ENCODE measurements around the gene RAB11FIP4. TPM values are rescaled to one million over a fixed set of nuclear protein-coding genes. Genes with fewer than 3 reads are reported as not detected.

Gene RAB11FIP4
- total and polyA plus RNA-seq, 9 of the 15 experiments (the other 6 are each of a cell fraction or from before 2014, with no cell fraction given), result 0.62 to 16.6 (median 8.9) TPM

DNA sequence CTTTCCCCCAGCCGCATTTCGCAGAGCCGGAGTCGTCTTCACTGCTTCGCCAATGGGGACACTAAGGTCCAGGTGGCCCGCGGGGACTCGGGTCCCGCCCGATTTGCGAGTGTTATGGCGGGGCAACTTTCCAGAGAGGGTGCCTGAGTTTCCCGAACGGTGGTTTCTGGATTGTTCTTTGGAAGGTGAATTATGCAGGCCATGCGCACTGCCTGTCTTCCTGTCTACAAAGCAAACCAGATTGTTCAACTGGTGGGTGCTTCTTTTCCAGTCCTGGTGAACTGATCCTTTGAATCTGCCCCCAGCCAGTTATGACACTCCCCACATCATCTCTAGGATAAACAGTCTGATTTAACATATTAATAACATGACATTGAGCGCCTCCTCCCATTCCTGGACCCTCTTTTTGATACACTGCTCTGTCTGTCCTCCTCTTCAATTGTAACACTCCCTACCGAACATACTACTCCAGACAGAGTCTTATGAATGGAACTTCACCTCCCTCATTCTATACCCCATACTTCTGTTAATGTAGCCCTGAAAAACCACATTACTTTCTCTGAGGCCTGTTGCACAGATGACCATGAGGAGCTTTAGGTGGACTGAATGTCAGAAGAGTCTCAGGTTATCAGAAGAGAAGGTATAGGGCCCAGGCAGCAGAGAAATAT, 159.0 kb downstream of the RAB11FIP4 start (continued):
- TF ChIP-seq, protein P1, sequence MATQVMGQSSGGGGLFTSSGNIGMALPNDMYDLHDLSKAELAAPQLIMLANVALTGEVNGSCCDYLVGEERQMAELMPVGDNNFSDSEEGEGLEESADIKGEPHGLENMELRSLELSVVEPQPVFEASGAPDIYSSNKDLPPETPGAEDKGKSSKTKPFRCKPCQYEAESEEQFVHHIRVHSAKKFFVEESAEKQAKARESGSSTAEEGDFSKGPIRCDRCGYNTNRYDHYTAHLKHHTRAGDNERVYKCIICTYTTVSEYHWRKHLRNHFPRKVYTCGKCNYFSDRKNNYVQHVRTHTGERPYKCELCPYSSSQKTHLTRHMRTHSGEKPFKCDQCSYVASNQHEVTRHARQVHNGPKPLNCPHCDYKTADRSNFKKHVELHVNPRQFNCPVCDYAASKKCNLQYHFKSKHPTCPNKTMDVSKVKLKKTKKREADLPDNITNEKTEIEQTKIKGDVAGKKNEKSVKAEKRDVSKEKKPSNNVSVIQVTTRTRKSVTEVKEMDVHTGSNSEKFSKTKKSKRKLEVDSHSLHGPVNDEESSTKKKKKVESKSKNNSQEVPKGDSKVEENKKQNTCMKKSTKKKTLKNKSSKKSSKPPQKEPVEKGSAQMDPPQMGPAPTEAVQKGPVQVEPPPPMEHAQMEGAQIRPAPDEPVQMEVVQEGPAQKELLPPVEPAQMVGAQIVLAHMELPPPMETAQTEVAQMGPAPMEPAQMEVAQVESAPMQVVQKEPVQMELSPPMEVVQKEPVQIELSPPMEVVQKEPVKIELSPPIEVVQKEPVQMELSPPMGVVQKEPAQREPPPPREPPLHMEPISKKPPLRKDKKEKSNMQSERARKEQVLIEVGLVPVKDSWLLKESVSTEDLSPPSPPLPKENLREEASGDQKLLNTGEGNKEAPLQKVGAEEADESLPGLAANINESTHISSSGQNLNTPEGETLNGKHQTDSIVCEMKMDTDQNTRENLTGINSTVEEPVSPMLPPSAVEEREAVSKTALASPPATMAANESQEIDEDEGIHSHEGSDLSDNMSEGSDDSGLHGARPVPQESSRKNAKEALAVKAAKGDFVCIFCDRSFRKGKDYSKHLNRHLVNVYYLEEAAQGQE (IDR thresholded peaks at IDR 0.05; ENCODE audit: borderline replicate concordance), result 0 out of 2 replicates have a peak, but pooled peaks have one; percentile 2
- TF ChIP-seq, protein P1 (CRISPR knock-in tag; IDR thresholded peaks at IDR 0.05; ENCODE audit: low read depth), result no peak
- TF ChIP-seq, protein P2, sequence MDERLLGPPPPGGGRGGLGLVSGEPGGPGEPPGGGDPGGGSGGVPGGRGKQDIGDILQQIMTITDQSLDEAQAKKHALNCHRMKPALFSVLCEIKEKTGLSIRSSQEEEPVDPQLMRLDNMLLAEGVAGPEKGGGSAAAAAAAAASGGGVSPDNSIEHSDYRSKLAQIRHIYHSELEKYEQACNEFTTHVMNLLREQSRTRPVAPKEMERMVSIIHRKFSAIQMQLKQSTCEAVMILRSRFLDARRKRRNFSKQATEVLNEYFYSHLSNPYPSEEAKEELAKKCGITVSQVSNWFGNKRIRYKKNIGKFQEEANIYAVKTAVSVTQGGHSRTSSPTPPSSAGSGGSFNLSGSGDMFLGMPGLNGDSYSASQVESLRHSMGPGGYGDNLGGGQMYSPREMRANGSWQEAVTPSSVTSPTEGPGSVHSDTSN (CRISPR knock-in tag; IDR thresholded peaks at IDR 0.05; ENCODE audit: low read depth), result no peak
- TF ChIP-seq, protein P2 (tag; conservative IDR thresholded peaks at IDR 0.05; ENCODE audit: low read depth), result no peak
- TF ChIP-seq HNRNPLL (IDR thresholded peaks at IDR 0.05; ENCODE audit: low read depth, low read length, poor library complexity, severe bottlenecking) (peak; percentile 9), NRF1 (conservative IDR thresholded peaks at IDR 0.05 in 1 of 2, IDR thresholded peaks at IDR 0.05 in 1 of 2) (peak; percentile 46 to 48; a peak in 3 of 4 replicates), NCOR1 (IDR thresholded peaks at IDR 0.05) (no peak), SIN3B (IDR thresholded peaks at IDR 0.05; ENCODE audit: low read depth) (no peak), TARDBP (IDR thresholded peaks at IDR 0.05) (no peak), KLF13 (tag; IDR thresholded peaks at IDR 0.05; ENCODE audit: borderline replicate concordance, low read depth) (no peak), ZNF174 (CRISPR knock-in tag; IDR thresholded peaks at IDR 0.05) (no peak), PHB (CRISPR knock-in tag; IDR thresholded peaks at IDR 0.05) (no peak), ZNF699 (CRISPR knock-in tag; IDR thresholded peaks at IDR 0.05; ENCODE audit: insufficient replicate concordance) (no peak), SIX5 (IDR thresholded peaks at IDR 0.05; ENCODE audit: borderline replicate concordance in 1 of 2, insufficient read depth in 1 of 2, low read depth in 1 of 2, low read length in 2 of 2) (no peak), NFE2L1 (tag; IDR thresholded peaks at IDR 0.05; ENCODE audit: borderline replicate concordance, low read depth) (no peak)
- TF ChIP-seq, protein P3, sequence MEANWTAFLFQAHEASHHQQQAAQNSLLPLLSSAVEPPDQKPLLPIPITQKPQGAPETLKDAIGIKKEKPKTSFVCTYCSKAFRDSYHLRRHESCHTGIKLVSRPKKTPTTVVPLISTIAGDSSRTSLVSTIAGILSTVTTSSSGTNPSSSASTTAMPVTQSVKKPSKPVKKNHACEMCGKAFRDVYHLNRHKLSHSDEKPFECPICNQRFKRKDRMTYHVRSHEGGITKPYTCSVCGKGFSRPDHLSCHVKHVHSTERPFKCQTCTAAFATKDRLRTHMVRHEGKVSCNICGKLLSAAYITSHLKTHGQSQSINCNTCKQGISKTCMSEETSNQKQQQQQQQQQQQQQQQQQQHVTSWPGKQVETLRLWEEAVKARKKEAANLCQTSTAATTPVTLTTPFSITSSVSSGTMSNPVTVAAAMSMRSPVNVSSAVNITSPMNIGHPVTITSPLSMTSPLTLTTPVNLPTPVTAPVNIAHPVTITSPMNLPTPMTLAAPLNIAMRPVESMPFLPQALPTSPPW (CRISPR knock-in tag; IDR thresholded peaks at IDR 0.05), result no peak

All from K562 (cell line).